GM12878 (cell line): ENCODE data around the gene FDXACB1. TPM values are rescaled to one million over a fixed set of nuclear protein-coding genes. Genes with fewer than 3 reads are reported as not detected.

Experiments used
- ATAC-seq: fragments of 200-7000 bp; cut with Tn5 transposase; 3 replicates; pipeline ENCODE4 v1.9.1; 2020; ENCODE audit warnings: mild to moderate bottlenecking, moderate library complexity
- BruUV-seq: library from RNA; stranded (reverse); fragments of 400-500 nt; replicated peaks from 2 replicates; lab custom pipeline; 2021; lab: Mats Ljungman, UMichigan
- CTCF ChIA-PET: fragments of 300-600 bp; sonication (Branson Sonifier 250); formaldehyde crosslinking; extraction: SDS; loops from one replicate; lab custom pipeline; 2021; ENCODE audit warnings: inconsistent platforms; lab: Yijun Ruan, JAX
- POLR2A ChIA-PET: fragments of 350-600 bp; formaldehyde crosslinking; extraction: SDS; loops from one replicate; lab custom pipeline; 2021; ENCODE audit warnings: inconsistent platforms; lab: Charles Lee
- RAD21 ChIA-PET: fragments of 300-600 bp; sonication (Branson Sonifier 250); formaldehyde crosslinking; loops from one replicate; lab custom pipeline; 2023; ENCODE audit warnings: antibody characterized with exemption; ENCODE audit not compliant: unreplicated experiment; lab: Charles Lee
- SMC1A ChIA-PET: fragments of 300-600 bp; sonication (Branson Sonifier 250); formaldehyde crosslinking; loops from one replicate; lab custom pipeline; 2023; ENCODE audit not compliant: unreplicated experiment, uncharacterized antibody; lab: Charles Lee
- DNase-seq: peaks from one replicate; pipeline ENCODE4 v3.0.0-alpha.2; 2011; ENCODE audit warnings: low read depth, low spot score
- FAIRE-seq: peaks from 3 replicates; lab custom pipeline; 2011; peaks lifted over from hg19 to GRCh38; lab: Jason Lieb, UNC
- H2AFZ ChIP-seq: 2 replicates; pipeline ENCODE4 v1.6.0; 2011; ENCODE audit warnings: low read depth, low read length, control low read depth; ENCODE audit not compliant: control insufficient read depth
- H3K27ac ChIP-seq: 2 replicates; pipeline ENCODE4 v1.5.1; 2011; ENCODE audit warnings: control low read depth; ENCODE audit not compliant: control insufficient read depth, insufficient read depth
- H3K27me3 ChIP-seq, 2 experiments: replicated peaks in 1 of 2; 2 replicates each; pipeline versions ENCODE4 v1.6.0 to v1.6.1; 2011; ENCODE audit warnings: low read length in 1 of 2; ENCODE audit not compliant: control insufficient read depth in 2 of 2, insufficient read depth in 2 of 2
- H3K36me3 ChIP-seq, 2 experiments: 2 replicates each; pipeline ENCODE4 v1.5.1; 2011; ENCODE audit warnings: low read length in 1 of 2; ENCODE audit not compliant: control insufficient read depth in 2 of 2, insufficient read depth in 2 of 2
- H3K4me1 ChIP-seq: 2 replicates; pipeline ENCODE4 v1.6.1; 2011; ENCODE audit warnings: mild to moderate bottlenecking, low read length, moderate library complexity, mixed read lengths; ENCODE audit not compliant: control insufficient read depth, insufficient read depth
- H3K4me2 ChIP-seq: 2 replicates; pipeline ENCODE4 v1.6.0; 2011; ENCODE audit warnings: control low read depth; ENCODE audit not compliant: control insufficient read depth, insufficient read depth
- H3K4me3 ChIP-seq: fragments of 200-600 bp; sonication (generic); 2 replicates; pipeline ENCODE4 v1.5.1; 2016
- H3K79me2 ChIP-seq: 2 replicates; pipeline ENCODE4 v1.6.0; 2011; ENCODE audit warnings: low read length; ENCODE audit not compliant: control insufficient read depth, insufficient read depth
- H3K9ac ChIP-seq: 2 replicates; pipeline ENCODE4 v1.8.0; 2011; ENCODE audit warnings: low read length, control low read depth, mixed read lengths; ENCODE audit not compliant: control insufficient read depth, insufficient read depth
- H3K9me3 ChIP-seq: replicated peaks from 3 replicates; pipeline ENCODE4 v1.5.1; 2011; ENCODE audit warnings: mild to moderate bottlenecking, low read length; ENCODE audit not compliant: control insufficient read depth, insufficient read depth
- H4K20me1 ChIP-seq: 2 replicates; pipeline ENCODE4 v1.6.0; 2011; ENCODE audit not compliant: control insufficient read depth, insufficient read depth
- CBX3 ChIP-seq: fragments of 200-600 bp; sonication (generic); IDR thresholded peaks from 2 replicates; pipeline ENCODE4 v1.6.1; 2016; ENCODE audit warnings: low read depth, borderline replicate concordance
- CHD4 ChIP-seq: fragments of 200-600 bp; sonication (generic); IDR thresholded peaks from 2 replicates; pipeline ENCODE4 v1.6.1; 2016; ENCODE audit warnings: mild to moderate bottlenecking
- CREM ChIP-seq: IDR thresholded peaks from 2 replicates; pipeline ENCODE4 v1.6.1; 2014; ENCODE audit warnings: antibody characterized with exemption, low read depth
- FOXM1 ChIP-seq: IDR thresholded peaks from 2 replicates; pipeline ENCODE4 v1.6.1; 2012; ENCODE audit warnings: low read depth, mild to moderate bottlenecking, inconsistent platforms, low read length, moderate library complexity
- NR2C2 ChIP-seq: IDR thresholded peaks from 2 replicates; pipeline ENCODE4 v1.6.1; 2011; ENCODE audit warnings: borderline replicate concordance, low read depth; ENCODE audit not compliant: control insufficient read depth, insufficient read length
- RAD51 ChIP-seq: fragments of 450-650 bp; IDR thresholded peaks from 2 replicates; pipeline ENCODE4 v1.6.1; 2016; ENCODE audit warnings: moderate library complexity, mild to moderate bottlenecking, inconsistent platforms
- RUNX3 ChIP-seq: IDR thresholded peaks from 2 replicates; pipeline ENCODE4 v1.6.1; 2012; ENCODE audit warnings: low read length, inconsistent platforms
- SREBF2 ChIP-seq: IDR thresholded peaks from 2 replicates; pipeline ENCODE4 v1.6.1; 2012; ENCODE audit warnings: mild to moderate bottlenecking, low read length
- ZSCAN29 ChIP-seq: fragments of 450-650 bp; IDR thresholded peaks from 2 replicates; pipeline ENCODE4 v1.6.1; 2017; ENCODE audit warnings: mild to moderate bottlenecking, moderate library complexity
- WGBS: methylation state at CpG from one replicate; pipeline ENCODE4 v1.1.6; 2016; ENCODE audit warnings: low lambda C conversion rate; ENCODE audit not compliant: insufficient replicate concordance, insufficient coverage; ENCODE audit errors: missing lambda C conversion rate; 5-methylcytosine and 5-hydroxymethylcytosine counted together
- in situ Hi-C: fragments of 300-500 bp; cut with MboI; formaldehyde crosslinking; loops from 9 replicates; pipeline ENCODE4 v1.14.3; 2018; ENCODE audit warnings: mixed read lengths
- intact Hi-C: fragments of 100-400 bp; cut with micrococcal nuclease; formaldehyde crosslinking; loops from one replicate; pipeline ENCODE4 v1.14.2; 2022; ENCODE audit not compliant: unreplicated experiment
- polyA plus RNA-seq, 11 experiments: library from polyadenylated mRNA; depleted of rRNA in 4 of 11; unstranded in 6 of 11; stranded (reverse) in 5 of 11; fragments of >200 nt; fragmentation: Nextera tagmentation in 4 of 11; fragmentation: Illumina TruSeq in 1 of 11; extraction: Ambion mirVana in 4 of 11; extraction: Trizol in 1 of 11; gene quantifications; 1 replicate in 1 of 11; 2 replicates in 10 of 11; pipeline versions ENCODE4 v1.2.1 to v1.2.3, GENCODE V29; 2011 to 2016; ENCODE audit warnings: inconsistent platforms in 2 of 11, missing spikeins in 2 of 11, low read depth in 1 of 11
- total RNA-seq, 4 experiments: library from RNA; depleted of rRNA in 3 of 4; stranded (reverse); fragments of >200 nt in 3 of 4; fragmentation: Illumina TruSeq in 1 of 4; extraction: Trizol in 1 of 4; gene quantifications; 2 replicates each; pipeline versions ENCODE4 v1.2.1 to v1.2.3, GENCODE V29; 2013 to 2021
- TF ChIP-seq, protein P1 (sequence below): IDR thresholded peaks from 2 replicates; pipeline ENCODE4 v1.6.1; 2012; ENCODE audit warnings: mild to moderate bottlenecking, low read depth, low read length
- TF ChIP-seq, protein P2 (sequence below): fragments of 450-650 bp; IDR thresholded peaks from 2 replicates; pipeline ENCODE4 v1.6.1; 2014; ENCODE audit warnings: mild to moderate bottlenecking
- TF ChIP-seq, protein P3 (sequence below): fragments of 450-650 bp; IDR thresholded peaks from 2 replicates; pipeline ENCODE4 v1.6.1; 2017; ENCODE audit warnings: low read depth, mild to moderate bottlenecking, moderate library complexity

FDXACB1 gene
- total and polyA plus RNA-seq, 10 of the 15 experiments (the other 5 are each of a cell fraction or from before 2014, with no cell fraction given), result 7.4 to 13.3 (median 9.7) TPM

DNA sequence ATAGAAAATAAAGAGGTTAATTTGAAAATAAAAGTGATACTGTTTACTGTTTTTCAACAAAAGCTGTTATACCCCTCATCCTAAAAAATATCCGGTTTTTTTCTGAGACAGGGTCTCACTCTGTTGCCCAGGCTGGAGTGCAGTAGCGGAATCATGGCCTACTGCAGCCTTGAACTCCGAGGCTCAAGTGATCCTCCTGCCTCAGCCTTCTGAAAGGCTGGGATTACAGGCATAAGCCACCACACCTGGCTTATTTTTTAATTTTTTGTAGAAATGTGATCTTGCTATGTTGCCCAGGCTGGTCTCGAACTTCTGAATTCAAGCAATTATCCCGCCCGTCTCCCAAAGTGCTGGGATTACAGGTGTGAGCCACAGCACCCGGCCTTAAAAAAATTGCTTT lies 43.3 kb downstream of the FDXACB1 start:
- ChIA-PET SMC1A (interaction anchor here (1.0 to 3.9 kb wide), 6 partner anchors 10 to 249 kb away, joined by 3 to 24 read pairs (median 6); no protein-coding TSS in a partner anchor), POLR2A (interaction anchor here (1.4 kb wide), 1 partner anchor 59 kb away, joined by 4 read pairs; no protein-coding TSS in a partner anchor), CTCF (interaction anchor here (1.2 to 5.2 kb wide), 7 partner anchors 58 to 275 kb away, joined by 4 to 32 read pairs (median 4); no protein-coding TSS in a partner anchor), RAD21 (interaction anchor here (1.1 to 5.0 kb wide), 3 partner anchors 59 to 118 kb away, joined by 4 to 38 read pairs (median 6); partner anchors contain the start of gene PPP2R1B)
- Histone ChIP-seq H3K9me3 (no peaks in the 10 kb centered on the region), H4K20me1 (no peaks in the 10 kb centered on the region), H3K27ac (no peak overlapping the region), H3K36me3 (peaks cover 0 to 21% of the 10 kb centered on the region in 2 experiments; a peak in 3 of 4 replicates), H3K4me3 (no peak overlapping the region), H3K79me2 (no peaks in the 10 kb centered on the region), H3K4me1 (peaks cover 6% of the 10 kb centered on the region; the same call in 1 of the 2 replicates), H3K4me2 (no peak overlapping the region), H3K27me3 (no peaks in the 10 kb centered on the region), H2AFZ (no peak overlapping the region), H3K9ac (no peak overlapping the region)
- intact Hi-C loops (no loop called here), in situ Hi-C loops (no loop called here)
- no TSS peak for BruUV-seq
- WGBS, result 96% methylated on average over 7 of the region's 7 CpGs
- no peak for FAIRE-seq
- no peak for DNase-seq
- no peak for ATAC-seq
- TF ChIP-seq, protein P1, sequence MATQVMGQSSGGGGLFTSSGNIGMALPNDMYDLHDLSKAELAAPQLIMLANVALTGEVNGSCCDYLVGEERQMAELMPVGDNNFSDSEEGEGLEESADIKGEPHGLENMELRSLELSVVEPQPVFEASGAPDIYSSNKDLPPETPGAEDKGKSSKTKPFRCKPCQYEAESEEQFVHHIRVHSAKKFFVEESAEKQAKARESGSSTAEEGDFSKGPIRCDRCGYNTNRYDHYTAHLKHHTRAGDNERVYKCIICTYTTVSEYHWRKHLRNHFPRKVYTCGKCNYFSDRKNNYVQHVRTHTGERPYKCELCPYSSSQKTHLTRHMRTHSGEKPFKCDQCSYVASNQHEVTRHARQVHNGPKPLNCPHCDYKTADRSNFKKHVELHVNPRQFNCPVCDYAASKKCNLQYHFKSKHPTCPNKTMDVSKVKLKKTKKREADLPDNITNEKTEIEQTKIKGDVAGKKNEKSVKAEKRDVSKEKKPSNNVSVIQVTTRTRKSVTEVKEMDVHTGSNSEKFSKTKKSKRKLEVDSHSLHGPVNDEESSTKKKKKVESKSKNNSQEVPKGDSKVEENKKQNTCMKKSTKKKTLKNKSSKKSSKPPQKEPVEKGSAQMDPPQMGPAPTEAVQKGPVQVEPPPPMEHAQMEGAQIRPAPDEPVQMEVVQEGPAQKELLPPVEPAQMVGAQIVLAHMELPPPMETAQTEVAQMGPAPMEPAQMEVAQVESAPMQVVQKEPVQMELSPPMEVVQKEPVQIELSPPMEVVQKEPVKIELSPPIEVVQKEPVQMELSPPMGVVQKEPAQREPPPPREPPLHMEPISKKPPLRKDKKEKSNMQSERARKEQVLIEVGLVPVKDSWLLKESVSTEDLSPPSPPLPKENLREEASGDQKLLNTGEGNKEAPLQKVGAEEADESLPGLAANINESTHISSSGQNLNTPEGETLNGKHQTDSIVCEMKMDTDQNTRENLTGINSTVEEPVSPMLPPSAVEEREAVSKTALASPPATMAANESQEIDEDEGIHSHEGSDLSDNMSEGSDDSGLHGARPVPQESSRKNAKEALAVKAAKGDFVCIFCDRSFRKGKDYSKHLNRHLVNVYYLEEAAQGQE, result no peak
- TF ChIP-seq CHD4 (no peak), SREBF2 (no peak), RUNX3 (no peak), CREM (no peak), RAD51 (no peak), ZSCAN29 (no peak), NR2C2 (no peak), FOXM1 (no peak), CBX3 (no peak)
- TF ChIP-seq, protein P2, sequence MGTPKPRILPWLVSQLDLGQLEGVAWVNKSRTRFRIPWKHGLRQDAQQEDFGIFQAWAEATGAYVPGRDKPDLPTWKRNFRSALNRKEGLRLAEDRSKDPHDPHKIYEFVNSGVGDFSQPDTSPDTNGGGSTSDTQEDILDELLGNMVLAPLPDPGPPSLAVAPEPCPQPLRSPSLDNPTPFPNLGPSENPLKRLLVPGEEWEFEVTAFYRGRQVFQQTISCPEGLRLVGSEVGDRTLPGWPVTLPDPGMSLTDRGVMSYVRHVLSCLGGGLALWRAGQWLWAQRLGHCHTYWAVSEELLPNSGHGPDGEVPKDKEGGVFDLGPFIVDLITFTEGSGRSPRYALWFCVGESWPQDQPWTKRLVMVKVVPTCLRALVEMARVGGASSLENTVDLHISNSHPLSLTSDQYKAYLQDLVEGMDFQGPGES, result no peak
- TF ChIP-seq, protein P3, sequence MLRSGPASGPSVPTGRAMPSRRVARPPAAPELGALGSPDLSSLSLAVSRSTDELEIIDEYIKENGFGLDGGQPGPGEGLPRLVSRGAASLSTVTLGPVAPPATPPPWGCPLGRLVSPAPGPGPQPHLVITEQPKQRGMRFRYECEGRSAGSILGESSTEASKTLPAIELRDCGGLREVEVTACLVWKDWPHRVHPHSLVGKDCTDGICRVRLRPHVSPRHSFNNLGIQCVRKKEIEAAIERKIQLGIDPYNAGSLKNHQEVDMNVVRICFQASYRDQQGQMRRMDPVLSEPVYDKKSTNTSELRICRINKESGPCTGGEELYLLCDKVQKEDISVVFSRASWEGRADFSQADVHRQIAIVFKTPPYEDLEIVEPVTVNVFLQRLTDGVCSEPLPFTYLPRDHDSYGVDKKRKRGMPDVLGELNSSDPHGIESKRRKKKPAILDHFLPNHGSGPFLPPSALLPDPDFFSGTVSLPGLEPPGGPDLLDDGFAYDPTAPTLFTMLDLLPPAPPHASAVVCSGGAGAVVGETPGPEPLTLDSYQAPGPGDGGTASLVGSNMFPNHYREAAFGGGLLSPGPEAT, result no peak
